ENCODE measurements around the gene TNFRSF14.
"Not testable (repeated sequence)": the region's sequence is repeated elsewhere in the genome, so short reads cannot be mapped to it uniquely, and the experiment has no call there.

TNFRSF14 gene

DNA sequence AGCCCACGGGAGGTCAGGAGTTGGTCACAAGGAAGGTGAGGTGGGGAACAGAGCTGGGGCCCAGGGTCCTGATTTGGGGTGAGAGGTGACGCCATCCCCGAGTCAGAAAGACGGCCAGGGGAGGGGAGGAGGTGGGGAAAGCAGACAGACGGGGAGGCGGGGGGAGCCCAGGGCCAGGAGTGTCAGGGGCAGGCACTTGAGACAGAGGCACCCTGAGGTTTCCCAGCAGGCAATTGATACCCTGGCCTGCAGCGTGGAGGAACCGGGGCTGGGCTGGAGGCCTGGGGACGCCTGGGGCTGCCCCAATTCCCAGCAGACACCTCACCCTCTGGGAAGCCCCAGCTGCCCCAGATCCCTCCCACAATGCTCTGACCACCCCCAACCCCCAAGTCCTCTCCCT lies 3.1 kb upstream of the TNFRSF14 start:
- not testable (repeated sequence) for DNase-seq (ENCODE audit: low read depth in 2 of 2)

DNA sequence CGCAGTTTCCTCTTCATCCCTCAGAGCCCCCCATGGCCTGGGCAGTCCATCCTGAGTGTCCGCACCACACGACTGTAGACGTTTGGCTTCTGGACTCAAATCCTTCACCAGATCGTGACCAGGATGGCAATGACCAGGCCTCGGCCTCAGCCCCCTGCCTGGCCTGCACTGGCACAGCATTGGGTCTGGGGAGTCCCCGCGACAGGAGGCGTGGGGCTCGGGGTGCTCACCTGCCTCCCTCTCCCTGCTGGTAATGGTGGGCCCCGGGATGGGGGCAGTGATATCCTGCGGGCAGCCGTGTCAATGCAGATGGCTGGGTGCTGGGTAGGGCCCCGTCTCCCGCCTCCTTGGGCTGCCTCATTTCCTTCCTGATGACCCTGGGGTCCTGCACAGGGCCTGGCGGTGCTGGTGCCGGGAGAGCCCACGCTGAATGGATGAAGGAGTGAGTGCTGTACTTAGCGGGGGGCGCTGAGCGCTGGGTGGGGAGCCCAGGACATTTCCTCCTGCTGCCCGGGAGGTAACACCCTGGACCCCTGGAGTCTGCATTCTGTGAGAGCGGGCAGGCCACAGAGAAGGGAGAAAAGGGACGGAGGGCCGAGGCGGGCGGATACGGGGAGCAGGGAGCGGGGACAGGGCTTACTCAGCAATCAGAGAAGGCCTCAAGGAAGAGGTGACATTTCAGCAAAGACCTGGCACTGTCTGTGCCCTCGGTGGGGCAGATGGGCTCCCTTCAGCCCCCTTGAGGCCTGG lies 2.1 kb upstream of the TNFRSF14 start:
- DNase-seq (ENCODE audit: low read depth in 2 of 2): no peak

DNA sequence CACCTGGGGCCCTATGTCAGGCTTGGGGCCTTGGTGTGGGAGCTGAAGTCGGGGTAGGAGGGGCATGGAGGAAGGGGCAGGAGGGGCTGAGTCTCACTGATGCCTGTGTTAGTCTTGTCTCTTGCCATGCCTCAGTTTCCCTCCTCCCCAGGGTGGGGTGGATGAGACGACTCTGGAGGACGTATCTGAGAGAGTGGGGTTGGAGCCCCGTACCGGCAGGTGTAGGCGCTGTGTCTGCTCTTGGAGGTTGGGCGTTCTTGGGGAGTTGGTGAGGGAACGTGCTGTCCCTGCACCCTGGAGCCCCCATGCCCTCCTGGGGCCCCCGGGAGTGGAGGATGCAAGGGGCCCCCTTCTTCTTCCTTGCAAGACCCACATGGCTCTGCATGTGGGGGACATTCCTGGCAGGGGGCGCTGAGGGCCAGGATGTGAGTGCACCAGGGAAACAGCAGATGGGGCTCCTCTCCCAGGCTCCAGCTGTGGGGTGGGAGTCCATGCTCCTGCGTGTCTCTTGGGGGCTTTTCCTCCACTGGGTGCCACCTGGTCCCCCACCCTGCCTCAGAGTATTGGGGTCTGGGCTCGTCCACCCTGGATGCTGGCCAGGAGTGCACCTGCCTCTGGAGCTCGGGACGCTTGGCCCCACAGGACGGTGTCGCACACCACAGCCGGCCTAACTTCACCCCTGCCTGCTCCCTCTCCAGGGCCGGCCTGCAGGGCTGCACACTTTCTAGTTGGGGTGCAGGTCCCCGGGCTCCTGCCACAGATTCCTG lies 1.4 kb upstream of the TNFRSF14 start:
- no peak for DNase-seq (ENCODE audit: low read depth in 2 of 2)

DNA sequence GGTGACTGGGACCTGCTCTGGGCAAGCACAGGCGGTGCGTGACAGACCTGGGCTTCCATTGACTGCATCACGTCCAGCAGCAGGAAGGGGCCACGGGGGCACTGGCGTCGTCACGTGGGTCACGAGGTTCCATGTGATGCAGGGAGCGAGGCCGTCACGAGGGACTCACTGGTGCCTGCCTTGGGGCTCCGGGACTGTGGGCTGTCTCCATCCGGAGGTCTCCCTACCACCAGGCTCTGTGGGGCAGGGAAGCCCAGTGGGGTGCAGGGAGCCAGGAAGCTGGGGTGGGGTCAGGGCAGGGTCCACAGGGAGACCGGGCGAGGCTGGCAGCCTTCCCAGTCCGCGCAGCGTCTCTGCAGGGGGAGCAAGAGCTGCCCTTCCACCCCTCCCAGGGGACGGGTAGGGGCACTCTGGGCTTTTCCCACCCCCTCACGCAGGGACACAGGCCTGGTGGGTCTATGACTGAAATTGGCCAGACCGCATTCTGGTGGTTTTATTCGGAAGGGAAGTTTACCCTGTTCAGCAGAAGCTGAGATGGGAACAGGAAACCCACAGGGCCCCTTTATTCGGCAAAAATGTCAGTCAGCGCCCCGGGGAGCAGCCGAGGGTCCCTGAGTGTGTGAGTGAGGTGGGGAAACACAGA lies 416 bp upstream of the TNFRSF14 start:
- DNase-seq (ENCODE audit: low read depth in 2 of 2): no peak

DNA sequence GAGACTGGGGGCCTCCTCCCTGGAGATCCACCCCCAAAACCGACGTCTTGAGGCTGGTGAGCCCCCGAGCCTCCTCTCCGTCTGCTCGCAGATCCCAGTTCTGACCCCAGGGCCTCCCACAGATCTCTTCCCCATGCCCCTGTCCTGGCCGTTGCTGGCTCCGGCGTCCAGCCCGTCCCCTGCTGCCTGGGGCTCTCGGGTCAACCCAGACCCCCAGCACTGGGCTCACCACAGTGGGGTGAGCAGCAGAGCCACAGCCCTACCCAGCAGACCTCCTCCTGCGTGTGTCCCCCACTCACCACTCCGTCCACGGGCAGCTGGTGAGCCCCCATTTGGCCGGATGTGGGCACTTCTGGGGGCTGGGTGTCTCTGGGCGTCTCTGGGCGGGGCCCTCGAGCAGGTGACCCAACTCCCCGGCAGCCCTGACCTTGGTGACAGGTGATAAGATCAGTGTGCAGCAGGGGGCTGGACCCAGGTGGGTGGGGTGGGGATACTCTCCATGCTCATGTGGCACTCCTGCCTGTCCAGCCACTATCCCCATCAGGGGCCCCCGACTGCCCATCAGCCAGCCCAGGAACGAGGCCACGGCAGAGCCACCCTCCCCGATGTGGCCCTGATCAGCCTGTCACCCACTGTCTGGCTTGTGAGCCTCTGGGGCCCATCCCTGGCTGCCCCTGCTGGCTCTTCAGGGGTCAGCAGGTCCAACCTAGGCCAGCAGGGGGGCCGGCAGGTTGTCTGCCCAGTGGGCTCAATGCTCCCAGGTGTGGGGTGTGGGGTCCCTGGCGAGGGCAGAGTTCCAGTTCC lies 709 bp downstream of the TNFRSF14 start:
- no peak for DNase-seq (ENCODE audit: low read depth in 2 of 2)

DNA sequence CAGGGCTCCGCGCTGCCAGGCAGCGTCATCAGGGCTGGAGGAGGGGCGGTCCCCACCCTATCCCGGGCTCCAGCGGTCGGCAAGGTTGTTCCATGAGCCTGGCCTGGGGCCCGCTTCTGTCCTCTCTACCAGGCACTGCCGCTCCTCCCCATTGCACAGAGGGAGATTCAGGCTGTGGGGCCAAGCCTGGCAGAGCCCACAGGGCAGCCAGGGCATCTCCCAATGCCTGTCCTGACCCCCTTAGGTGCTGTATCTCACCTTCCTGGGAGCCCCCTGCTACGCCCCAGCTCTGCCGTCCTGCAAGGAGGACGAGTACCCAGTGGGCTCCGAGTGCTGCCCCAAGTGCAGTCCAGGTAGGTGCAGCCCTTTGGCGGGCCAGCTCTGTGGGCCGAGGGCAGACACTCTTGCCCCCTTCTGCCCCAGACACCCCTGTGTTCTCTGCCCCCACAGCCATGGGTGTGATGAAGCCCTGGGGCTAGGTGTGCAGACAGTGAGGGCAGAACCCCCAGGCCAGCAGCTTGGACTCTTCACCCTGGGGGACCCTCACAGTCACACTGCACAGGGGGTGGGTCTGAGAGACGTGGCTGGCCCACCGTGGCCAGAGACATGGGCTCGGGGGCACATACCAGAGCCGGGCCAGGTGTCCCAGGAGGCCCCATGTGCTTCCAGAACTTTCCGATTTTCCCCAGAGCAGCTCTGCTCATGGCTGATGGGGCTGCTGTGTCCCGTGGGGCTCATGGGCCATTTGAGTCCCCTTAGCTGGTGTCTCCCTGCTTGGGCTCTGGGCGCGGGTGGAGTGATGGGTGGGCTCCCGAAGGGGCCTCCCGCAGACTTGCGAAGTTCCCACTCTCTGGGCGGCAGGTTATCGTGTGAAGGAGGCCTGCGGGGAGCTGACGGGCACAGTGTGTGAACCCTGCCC lies 1.6 kb downstream of the TNFRSF14 start:
- DNase-seq (ENCODE audit: low read depth in 2 of 2): no peak

DNA sequence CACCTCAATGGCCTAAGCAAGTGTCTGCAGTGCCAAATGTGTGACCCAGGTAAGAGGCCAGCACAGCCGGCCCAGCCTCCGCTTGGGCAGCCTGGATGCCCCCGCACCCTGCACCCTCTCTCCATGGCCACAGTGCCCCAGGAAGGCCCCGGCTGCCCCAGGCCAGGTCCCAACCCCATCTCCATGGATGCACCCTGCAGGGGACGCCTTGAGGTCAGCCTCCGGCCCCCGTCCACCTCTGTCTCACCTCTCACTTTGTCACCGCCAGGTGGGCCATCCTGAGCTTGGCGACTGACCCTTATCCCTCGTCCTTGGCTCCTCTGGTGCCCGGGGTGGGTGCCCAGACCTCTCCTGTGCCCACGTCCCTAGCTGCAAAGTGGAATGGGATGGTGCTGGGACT lies 2.2 kb downstream of the TNFRSF14 start:
- no peak for DNase-seq (ENCODE audit: low read depth in 2 of 2)

DNA sequence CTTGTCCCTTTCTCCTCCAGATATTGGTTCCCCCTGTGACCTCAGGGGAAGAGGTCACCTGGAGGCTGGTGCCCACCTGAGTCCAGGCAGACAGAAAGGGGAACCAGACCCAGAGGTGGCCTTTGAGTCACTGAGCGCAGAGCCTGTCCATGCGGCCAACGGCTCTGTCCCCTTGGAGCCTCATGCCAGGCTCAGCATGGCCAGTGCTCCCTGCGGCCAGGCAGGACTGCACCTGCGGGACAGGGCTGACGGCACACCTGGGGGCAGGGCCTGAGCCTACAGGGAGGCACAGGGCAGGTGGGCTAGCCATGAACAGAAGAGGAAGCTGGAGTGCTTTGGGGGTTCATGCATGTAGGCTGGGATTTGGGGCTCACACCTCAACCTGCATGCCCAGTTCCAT lies 2.7 kb downstream of the TNFRSF14 start:
- no peak for DNase-seq (ENCODE audit: low read depth in 2 of 2)

DNA sequence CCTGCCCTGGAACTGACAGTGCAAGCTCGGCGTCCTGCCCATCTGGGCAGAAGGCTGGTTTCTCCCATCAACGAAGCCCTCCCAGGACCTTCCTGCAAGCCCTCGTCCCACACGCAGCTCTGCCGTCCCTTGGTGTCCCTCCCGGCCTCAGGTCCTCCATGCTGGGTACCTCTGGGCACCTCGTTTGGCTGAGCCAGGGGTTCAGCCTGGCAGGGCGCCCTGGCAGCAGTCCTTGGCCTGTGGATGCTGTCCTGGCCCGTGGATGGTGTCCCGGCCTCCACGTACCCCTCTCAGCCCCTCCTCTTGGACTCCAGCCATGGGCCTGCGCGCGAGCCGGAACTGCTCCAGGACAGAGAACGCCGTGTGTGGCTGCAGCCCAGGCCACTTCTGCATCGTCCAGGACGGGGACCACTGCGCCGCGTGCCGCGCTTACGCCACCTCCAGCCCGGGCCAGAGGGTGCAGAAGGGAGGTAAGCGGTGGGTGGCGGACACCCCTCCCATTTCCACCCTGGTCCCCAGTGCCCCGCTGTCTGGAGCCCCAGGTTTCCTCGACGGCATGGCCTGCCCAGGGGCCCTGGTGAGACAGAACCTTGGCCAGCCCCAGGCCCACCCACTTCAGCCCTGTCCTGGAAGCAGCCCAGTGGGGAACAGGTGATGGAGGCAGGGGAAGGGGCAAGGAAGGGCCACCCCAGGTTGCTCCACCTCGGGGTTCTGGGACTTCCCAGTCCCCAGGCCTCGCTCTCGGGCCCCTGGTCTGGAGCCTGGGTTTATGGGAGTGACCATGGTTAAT lies 3.5 kb downstream of the TNFRSF14 start:
- no peak for DNase-seq (ENCODE audit: low read depth in 2 of 2)

DNA sequence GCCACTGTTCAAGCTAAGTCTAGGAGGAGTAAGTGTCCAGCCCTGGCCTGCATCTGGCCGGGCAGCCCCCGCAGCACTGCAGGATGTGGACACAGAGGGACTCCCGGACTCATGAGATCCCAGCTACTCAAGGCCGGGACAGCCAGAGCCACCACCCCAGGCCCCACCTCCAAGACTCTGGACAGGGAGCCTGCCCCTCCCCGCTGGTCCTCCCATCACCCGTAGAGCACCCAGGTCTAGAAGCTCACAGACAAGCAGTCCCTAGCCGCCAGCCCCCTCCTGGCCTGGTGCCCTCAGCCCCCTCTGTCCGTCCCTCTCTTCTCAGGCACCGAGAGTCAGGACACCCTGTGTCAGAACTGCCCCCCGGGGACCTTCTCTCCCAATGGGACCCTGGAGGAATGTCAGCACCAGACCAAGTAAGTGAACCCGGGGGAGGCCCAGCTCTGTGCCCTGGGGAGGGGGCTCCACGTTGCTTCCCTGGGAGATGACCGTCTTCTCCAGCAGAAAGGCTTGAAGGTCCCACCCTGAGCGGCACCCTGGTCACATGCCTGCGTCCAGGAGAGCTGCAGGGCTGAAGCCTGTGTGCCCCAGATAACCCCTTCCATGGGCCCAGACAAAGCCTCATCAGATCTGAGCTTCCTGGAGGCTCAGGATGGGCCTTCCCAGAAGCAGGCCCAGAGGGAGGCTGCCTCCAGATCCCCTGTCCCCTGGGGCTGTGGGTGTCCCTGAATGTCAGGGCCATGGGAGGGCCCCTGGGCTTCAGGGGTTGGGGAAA lies 4.3 kb downstream of the TNFRSF14 start:
- DNase-seq (ENCODE audit: low read depth in 2 of 2): no peak

DNA sequence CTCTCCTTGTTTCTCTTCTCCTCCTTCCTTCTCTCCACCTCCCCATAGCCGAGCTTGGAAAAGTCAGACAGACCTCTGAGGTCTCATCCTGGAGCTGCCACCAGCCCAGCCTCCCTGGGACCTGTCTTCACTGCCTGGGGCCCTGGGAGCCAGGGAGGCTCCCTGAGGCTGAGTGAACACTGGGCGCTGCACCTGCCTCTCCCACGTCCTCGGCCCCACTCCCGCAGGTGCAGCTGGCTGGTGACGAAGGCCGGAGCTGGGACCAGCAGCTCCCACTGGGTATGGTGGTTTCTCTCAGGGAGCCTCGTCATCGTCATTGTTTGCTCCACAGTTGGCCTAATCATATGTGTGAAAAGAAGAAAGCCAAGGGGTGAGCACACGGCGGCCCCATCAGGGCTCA lies 5.3 kb downstream of the TNFRSF14 start:
- no peak for DNase-seq (ENCODE audit: low read depth in 2 of 2)

DNA sequence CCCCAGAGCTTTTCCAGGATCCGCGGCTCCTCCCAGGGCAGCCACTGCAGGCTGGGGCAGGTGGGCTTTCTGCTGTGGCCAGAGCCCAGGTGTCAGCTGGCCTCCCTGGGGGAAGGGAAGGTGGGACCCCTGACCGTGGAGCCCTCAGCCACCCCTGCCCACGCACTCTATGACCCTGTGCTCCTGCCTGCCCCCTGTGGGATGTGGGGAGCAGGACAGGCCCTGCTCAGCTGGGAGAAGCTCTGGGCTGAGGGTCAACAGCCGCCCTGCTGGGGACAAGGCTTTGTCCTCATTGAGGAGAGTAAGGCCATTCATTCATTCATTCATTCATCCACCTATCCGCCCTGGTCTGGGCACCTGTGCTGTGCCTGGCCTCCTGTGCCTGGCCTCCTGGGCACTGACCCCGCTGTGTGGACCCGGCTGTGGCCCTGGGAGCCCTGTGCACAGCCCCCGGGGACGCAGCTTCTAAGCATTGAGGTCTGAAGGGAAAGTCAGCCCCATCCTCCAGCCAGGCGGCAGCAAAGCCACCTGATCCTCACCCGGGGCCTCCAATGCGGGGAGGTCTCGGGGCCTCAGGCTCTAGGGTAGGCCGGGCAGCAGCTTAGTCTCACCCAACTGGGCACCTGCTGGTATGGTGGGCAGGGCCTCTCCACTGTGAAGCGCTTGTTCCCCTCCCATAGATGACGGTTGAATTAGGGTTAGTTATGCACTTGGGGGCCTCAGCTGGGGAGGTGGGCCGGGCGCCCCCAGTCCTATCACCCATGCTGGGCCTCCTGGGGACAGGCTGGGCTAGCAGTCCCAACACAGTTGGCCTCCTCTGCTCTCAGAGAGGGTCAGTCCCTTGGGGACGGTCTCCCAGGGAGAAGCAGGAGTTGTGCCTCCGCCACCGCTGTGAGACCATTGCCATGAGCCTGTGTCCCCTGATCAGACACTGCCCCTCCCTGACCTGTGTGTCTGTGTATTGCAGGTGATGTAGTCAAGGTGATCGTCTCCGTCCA lies 6.0 kb downstream of the TNFRSF14 start:
- DNase-seq (ENCODE audit: low read depth in 2 of 2): no peak

DNA sequence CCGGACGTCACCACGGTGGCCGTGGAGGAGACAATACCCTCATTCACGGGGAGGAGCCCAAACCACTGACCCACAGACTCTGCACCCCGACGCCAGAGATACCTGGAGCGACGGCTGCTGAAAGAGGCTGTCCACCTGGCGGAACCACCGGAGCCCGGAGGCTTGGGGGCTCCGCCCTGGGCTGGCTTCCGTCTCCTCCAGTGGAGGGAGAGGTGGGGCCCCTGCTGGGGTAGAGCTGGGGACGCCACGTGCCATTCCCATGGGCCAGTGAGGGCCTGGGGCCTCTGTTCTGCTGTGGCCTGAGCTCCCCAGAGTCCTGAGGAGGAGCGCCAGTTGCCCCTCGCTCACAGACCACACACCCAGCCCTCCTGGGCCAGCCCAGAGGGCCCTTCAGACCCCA lies 7.0 kb downstream of the TNFRSF14 start:
- DNase-seq (ENCODE audit: low read depth in 2 of 2): no peak

DNA sequence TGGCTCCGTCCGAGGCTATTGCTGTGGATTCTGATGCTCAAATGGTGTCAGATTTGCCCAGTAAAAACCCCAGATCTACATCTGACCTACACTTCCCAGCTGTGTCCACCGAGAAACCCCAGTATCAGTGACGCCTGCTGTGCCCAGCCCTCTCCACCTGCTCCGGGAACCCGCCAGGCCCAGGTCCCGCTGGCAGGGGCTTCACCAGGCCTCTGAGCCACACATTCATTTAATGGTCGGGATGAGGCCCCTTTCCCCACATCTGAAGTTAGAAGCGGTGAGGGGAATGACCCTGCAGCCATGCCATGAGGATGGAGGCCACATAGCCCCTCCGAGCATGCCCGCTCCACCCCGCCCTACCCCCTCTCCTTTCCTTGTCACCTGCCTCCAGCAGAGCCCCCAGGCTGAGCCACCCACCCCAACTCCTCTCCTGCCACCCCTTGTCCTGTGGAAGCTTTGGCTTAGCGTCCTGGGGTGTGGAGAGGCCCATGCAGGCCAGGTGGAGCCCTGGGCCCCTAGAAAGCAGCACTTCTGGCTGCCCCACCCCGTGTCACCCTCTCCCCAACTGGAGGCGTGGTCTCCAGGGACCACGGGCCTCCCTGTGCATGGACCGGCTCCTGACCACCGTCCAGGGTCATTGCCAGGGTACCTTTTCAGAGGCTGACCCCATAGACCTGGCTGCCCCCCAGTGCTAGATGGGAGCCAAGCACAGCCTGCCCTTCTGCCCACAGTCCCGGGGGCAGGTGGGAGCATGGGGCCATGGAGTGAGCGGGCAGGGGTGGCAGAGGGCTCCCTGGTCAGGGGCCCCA lies 8.0 kb downstream of the TNFRSF14 start:
- DNase-seq (ENCODE audit: low read depth in 2 of 2): no peak

DNA sequence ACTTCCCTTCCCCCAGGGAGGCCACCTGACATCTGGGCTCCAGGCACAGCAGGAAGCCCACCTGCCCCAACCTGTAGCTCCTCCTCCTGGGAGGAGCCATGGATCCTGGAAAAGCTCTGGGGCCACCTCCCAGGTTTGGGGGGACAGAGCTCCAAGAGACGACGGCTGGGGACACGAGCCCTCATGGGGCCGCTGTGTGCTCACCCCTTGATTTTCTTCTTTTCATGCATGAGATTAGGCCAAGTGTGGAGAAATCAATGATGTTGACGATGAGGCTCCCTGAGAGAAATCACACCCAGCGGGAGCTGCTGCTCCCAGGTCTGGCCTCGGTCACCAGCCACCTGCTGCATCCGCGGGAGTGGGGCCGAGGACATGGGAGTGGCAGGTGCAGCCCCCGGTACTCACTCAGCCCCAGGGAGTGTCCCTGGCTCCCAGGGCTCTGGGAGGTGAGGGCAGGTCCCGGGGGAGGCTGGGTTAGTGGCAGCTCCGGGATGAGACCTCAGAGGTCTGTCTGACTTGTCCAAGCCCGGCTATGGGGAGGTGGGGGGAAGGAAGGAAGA lies 8.7 kb downstream of the TNFRSF14 start:
- no peak for DNase-seq (ENCODE audit: low read depth in 2 of 2)

DNA sequence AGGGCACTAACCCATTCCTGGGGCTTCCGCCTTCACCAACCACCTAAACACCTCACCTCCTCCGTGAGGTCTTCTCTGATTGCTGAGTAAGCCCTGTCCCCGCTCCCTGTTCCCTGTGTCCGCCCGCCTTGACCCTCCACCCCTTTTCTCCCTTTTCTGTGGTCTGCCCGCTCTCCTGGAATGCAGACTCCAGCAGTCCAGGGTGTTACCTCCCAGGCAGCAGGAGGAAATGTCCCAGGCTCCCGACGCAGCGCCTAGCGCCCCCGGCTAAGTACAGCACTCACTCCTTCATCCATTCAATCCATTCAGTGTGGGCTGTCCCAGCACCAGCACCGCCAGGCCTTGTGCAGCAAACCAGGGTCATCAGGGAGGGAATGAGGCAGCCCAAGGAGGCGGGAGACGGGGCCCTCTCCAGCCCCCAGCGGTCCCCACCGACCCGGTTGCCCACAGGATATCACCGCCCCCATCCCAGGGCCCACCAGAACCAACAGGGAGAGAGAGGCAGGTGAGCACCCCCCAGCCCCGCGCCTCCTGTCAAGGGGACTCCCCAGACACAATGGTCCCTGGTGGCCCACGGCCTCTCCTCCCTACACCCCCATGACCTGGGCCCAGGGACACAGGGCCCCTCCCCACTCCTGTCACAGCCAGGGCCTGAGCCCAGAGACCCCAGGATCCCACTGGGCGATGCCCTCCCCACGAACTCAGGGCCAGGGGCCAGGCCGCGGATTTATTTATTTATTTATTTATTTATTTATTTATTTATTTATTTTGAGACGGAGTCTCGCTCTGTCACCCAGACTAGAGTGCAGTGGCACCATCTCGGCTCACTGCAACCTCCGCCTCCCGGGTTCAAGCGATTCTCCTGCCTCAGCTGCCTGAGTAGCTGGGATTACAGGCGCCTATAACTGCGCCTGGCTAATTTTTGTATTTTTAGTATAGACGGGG lies 10.2 kb downstream of the TNFRSF14 start:
- DNase-seq (ENCODE audit: low read depth in 2 of 2): no peak

Measured in fibroblast of skin of left biceps (primary cell).